ENCODE results near the gene PPP1R18. TPM values are rescaled to one million over a fixed set of nuclear protein-coding genes. Genes with fewer than 3 reads are reported as not detected.

PPP1R18 gene
- total and polyA plus RNA-seq, 9 of the 15 experiments (the other 6 are each of a cell fraction or from before 2014, with no cell fraction given) = 12.0 to 99.2 (median 42.6) TPM

DNA sequence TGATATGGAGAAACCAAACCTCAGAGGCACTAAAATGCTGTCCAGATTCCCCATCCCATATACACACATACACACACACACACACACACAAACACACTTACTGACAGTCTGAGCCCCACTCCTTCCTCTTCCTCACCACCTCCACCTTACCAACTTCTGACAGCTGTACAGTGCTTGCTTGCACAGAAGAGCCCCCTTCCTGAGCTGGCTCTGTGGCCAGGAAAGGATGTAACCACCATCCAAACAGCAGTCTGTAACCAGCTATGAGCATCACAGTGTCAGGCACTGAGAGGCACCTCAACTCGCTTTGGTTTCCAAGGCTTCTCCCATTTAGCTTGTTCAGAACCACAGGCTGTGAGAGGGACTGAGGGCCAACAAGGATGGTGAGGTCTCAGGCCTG lies 45.4 kb downstream of the PPP1R18 start:
- no peaks in the 10 kb centered on the region for H3K27me3 ChIP-seq (ENCODE audit: control insufficient read depth in 2 of 2, insufficient read depth in 2 of 2, low read length in 2 of 2)
- H2AFZ ChIP-seq (ENCODE audit: low read depth, low read length) = no peak overlapping the region
- TF ChIP-seq ZNF232 (CRISPR knock-in tag; IDR thresholded peaks at IDR 0.05) = no peak
- TF ChIP-seq, protein P1, sequence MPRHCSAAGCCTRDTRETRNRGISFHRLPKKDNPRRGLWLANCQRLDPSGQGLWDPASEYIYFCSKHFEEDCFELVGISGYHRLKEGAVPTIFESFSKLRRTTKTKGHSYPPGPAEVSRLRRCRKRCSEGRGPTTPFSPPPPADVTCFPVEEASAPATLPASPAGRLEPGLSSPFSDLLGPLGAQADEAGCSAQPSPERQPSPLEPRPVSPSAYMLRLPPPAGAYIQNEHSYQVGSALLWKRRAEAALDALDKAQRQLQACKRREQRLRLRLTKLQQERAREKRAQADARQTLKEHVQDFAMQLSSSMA (CRISPR knock-in tag; IDR thresholded peaks at IDR 0.05) = no peak
- TF ChIP-seq ZNF197 (CRISPR knock-in tag; IDR thresholded peaks at IDR 0.05; ENCODE audit: low read depth) = no peak
- no peak for TF ChIP-seq RAD51 (IDR thresholded peaks at IDR 0.05; ENCODE audit: borderline replicate concordance, low read depth)
- no peak for TF ChIP-seq POLR3A (IDR thresholded peaks at IDR 0.05; ENCODE audit: borderline replicate concordance, extremely low read depth, insufficient read depth, insufficient read length)
- TF ChIP-seq, protein P2, sequence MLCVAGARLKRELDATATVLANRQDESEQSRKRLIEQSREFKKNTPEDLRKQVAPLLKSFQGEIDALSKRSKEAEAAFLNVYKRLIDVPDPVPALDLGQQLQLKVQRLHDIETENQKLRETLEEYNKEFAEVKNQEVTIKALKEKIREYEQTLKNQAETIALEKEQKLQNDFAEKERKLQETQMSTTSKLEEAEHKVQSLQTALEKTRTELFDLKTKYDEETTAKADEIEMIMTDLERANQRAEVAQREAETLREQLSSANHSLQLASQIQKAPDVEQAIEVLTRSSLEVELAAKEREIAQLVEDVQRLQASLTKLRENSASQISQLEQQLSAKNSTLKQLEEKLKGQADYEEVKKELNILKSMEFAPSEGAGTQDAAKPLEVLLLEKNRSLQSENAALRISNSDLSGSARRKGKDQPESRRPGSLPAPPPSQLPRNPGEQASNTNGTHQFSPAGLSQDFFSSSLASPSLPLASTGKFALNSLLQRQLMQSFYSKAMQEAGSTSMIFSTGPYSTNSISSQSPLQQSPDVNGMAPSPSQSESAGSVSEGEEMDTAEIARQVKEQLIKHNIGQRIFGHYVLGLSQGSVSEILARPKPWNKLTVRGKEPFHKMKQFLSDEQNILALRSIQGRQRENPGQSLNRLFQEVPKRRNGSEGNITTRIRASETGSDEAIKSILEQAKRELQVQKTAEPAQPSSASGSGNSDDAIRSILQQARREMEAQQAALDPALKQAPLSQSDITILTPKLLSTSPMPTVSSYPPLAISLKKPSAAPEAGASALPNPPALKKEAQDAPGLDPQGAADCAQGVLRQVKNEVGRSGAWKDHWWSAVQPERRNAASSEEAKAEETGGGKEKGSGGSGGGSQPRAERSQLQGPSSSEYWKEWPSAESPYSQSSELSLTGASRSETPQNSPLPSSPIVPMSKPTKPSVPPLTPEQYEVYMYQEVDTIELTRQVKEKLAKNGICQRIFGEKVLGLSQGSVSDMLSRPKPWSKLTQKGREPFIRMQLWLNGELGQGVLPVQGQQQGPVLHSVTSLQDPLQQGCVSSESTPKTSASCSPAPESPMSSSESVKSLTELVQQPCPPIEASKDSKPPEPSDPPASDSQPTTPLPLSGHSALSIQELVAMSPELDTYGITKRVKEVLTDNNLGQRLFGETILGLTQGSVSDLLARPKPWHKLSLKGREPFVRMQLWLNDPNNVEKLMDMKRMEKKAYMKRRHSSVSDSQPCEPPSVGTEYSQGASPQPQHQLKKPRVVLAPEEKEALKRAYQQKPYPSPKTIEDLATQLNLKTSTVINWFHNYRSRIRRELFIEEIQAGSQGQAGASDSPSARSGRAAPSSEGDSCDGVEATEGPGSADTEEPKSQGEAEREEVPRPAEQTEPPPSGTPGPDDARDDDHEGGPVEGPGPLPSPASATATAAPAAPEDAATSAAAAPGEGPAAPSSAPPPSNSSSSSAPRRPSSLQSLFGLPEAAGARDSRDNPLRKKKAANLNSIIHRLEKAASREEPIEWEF (CRISPR knock-in tag; IDR thresholded peaks at IDR 0.05) = no peak
- no peak for TF ChIP-seq ZZZ3 (IDR thresholded peaks at IDR 0.05)
- no peak for TF ChIP-seq DACH1 (IDR thresholded peaks at IDR 0.05; ENCODE audit: partially characterized antibody)
- ATAC-seq (no peak), FAIRE-seq (no peak), DNase-seq (ENCODE audit: extremely low read depth in 1 of 4, low spot score in 3 of 4) (no peak)
- ChIA-PET CTCF (ENCODE audit: low intra/inter-chr PET ratio) (no interaction called here), POLR2A (interaction anchor here (0.5 to 2.2 kb wide), 6 partner anchors 9 to 82 kb away, joined by 3 to 8 read pairs (median 6); no protein-coding TSS in a partner anchor)
- H3K4me3 ChIP-seq = no peak overlapping the region
- H4K20me1 ChIP-seq (replicated peaks; ENCODE audit: control insufficient read depth, insufficient read depth, low read length) = no peaks in the 10 kb centered on the region
- in situ Hi-C loops (cut with MboI) (no loop called here), intact Hi-C loops (cut with micrococcal nuclease) (no loop called here)
- peaks cover 7% of the 10 kb centered on the region; the same call in 2 of the 3 replicates for H3K79me2 ChIP-seq (ENCODE audit: control insufficient read depth, insufficient read depth, low read length)
- H3K9me3 ChIP-seq (replicated peaks; ENCODE audit: control insufficient read depth, insufficient read depth, low read depth, low read length) = no peaks in the 10 kb centered on the region; the same call in 1 of the 2 replicates
- whole genome bisulfite sequencing (ENCODE audit: insufficient coverage, low coverage, missing lambda C conversion rate) = 24% methylated on average over 1 of the region's 1 CpG
- BruUV-seq (replicated peaks) = no TSS peak
- H3K27ac ChIP-seq (ENCODE audit: extremely low read depth, low read depth, low read length) = no peak overlapping the region
- no peak overlapping the region for H3K4me2 ChIP-seq (ENCODE audit: insufficient read depth, low read length)
- H3K4me1 ChIP-seq (replicated peaks in 1 of 2; ENCODE audit: control insufficient read depth in 2 of 2, insufficient read depth in 2 of 2, low read length in 2 of 2) = peaks cover 8% of the 10 kb centered on the region in 2 experiments
- peaks cover 20% of the 10 kb centered on the region for H3K36me3 ChIP-seq (ENCODE audit: control insufficient read depth, insufficient read depth, low read length)
- no peaks in the 10 kb centered on the region for H3K9me1 ChIP-seq (ENCODE audit: control insufficient read depth, insufficient read depth, low read length)
- no peak overlapping the region; a peak in 1 of 4 replicates for H3K9ac ChIP-seq (ENCODE audit: insufficient read depth in 1 of 2, low read depth in 2 of 2, low read length in 2 of 2)
